DMS153 treated with DMSO at 0.1 percent for 48 hours (cell line): ENCODE results near the gene VCAM1.
"Not testable (repeated sequence)": the region's sequence is repeated elsewhere in the genome, so short reads cannot be mapped to it uniquely, and the experiment has no call there.

Experiments
- DNase-seq: peaks from one replicate; lab custom pipeline; 2025; ENCODE audit not compliant: unreplicated experiment; lab: John Stamatoyannopoulos, UW

The VCAM1 gene, protein sequence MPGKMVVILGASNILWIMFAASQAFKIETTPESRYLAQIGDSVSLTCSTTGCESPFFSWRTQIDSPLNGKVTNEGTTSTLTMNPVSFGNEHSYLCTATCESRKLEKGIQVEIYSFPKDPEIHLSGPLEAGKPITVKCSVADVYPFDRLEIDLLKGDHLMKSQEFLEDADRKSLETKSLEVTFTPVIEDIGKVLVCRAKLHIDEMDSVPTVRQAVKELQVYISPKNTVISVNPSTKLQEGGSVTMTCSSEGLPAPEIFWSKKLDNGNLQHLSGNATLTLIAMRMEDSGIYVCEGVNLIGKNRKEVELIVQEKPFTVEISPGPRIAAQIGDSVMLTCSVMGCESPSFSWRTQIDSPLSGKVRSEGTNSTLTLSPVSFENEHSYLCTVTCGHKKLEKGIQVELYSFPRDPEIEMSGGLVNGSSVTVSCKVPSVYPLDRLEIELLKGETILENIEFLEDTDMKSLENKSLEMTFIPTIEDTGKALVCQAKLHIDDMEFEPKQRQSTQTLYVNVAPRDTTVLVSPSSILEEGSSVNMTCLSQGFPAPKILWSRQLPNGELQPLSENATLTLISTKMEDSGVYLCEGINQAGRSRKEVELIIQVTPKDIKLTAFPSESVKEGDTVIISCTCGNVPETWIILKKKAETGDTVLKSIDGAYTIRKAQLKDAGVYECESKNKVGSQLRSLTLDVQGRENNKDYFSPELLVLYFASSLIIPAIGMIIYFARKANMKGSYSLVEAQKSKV

GRCh38 chr1:100719490-100719889 lies at the start of gene VCAM1:
TSS of gene VCAM1 (plus strand) at chr1:100719742. CDS start at chr1:100719861, 119 bp downstream.
- DNase-seq, result no peak

DNA sequence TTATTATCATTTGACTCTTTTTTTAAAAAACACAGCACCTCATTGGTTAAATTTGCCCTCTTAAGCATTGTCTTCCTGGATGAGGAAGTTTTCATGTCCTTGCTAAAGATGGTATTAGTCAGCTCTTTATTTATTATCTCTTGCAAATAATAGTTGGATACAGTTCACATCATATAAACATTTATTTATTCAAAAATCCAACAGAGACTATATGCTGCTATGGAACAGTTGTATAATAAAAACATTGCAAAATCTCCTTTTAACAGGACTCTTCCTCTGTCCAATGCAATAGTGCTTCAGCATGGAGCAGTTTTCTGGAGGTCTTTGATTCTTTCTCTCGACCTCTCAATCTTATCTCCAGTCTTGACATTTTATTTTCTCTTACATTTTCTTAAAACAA lies 49.5 kb upstream of the VCAM1 start:
- DNase-seq, result no peak

DNA sequence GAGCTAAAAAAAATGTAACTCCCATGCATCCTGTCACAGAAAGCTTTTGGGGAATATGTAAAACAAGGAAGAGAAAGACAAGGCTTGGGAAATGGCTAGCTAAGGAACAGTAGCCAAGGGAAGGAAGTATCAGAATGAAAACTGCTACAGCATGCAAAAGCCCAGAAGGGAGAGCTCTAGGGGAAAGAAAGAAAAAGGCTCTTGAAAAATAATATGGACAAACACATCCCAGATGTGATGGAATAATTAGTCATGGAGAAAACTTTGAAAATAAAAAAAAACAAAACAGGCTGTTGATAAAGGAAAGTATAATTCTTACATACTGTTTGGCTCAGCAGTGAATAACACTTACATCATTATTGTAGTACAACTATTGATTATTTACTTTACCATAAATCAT lies 47.9 kb upstream of the VCAM1 start:
- DNase-seq, result no peak

DNA sequence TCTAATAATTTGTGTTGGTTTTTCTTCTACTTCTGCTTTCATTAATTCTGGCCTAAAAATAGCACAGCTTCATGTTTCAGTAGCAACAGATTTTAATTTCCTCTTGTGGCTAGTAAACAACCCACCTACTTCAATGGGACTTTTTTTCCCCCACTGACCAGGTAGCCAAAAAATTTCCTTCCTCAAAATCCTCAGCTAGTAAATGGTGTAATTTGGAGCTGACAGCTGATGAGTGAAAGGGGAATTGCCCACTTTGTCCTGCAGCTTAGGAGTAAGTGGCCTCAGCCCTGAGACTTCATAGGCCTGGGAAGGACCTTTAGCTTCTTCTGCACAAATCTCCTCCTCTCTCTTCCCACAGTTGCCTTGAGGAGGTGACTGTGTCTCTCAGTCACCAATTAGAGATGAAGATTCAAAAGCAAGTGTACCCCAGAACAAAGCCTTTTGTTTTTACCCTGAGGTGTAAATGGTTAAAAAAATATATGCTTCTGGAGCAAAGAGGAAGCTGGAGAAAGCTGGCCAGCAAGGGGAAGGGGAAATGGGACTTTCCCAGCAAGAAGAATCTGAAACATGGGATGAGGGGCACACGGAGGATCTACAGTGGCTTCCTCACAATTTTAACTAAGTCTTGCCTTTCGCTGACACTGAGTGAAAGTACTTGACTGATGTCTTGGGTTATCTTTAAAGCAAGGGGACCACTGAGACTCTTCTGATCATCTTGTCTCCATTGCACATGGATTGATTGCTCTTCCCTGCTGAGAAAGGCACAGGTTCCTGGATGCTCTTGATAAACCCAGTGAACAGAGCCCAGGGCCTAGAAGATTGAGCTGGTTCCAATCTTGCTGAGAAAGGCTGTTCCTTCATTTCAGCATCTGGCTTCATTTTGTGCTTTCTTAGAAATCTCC lies 35.8 kb upstream of the VCAM1 start:
- no peak for DNase-seq

GRCh38 chr1:100699744-100700143 lies 19.8 kb upstream of the VCAM1 start:
- DNase-seq, result no peak

- DNase-seq, result no peak
These were observed 19.0 kb upstream of the VCAM1 start for GRCh38 chr1:100700586-100700985.

- no peak for DNase-seq
These were observed 16.5 kb upstream of the VCAM1 start for GRCh38 chr1:100703052-100703451.

- DNase-seq, result no peak
These were observed 15.8 kb upstream of the VCAM1 start for GRCh38 chr1:100703716-100704115.

DNA sequence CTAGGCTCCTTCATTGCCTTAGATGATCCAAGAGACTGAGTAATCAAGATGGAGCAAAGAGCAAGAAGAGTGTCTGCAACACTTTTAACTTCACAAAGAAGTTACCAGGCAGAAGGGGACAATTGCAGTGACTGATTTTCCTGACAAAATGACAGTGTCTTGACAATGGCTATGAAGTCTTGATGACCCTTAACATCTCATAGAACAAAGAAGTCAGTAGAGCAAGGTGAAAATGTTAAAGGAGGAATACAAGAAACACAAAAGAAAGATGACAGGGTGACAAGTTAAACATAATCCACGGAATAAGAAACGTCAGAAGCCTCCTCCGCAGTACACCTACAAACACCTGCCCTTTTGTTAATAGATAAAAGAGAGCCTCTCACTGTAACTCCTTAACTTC lies 15.1 kb upstream of the VCAM1 start:
- DNase-seq, result no peak

GRCh38 chr1:100706296-100706695 lies 13.2 kb upstream of the VCAM1 start:
- DNase-seq, result no peak

DNA sequence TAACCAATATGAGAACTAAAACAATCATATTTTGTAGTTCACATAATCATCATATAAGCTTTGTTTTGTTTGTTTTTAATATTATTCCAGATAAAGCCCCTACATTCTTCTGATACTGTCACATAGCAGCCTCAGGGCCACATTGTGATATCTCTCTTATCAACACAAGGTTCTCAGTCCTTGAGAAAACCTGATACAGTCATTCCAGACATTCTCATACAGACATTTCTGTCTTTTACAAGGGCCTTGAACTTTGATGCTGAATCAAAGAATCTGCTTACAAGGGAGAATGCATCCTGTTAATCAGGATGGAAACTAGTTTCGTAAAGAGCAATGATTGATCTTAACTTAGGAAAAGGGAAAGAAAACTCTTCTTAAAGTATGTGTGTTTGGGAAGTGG lies 12.7 kb upstream of the VCAM1 start:
- DNase-seq, result no peak

GRCh38 chr1:100708476-100709062 lies 11.0 kb upstream of the VCAM1 start:
- no peak for DNase-seq

- DNase-seq, result no peak
These were observed 8.4 kb upstream of the VCAM1 start for GRCh38 chr1:100710906-100711682.

GRCh38 chr1:100713027-100713426 lies 6.5 kb upstream of the VCAM1 start:
- DNase-seq, result not testable (repeated sequence)

- DNase-seq, result no peak
These were observed 5.9 kb upstream of the VCAM1 start for GRCh38 chr1:100713626-100714025.

GRCh38 chr1:100714599-100714998 lies 4.9 kb upstream of the VCAM1 start:
- DNase-seq, result no peak

- DNase-seq, result no peak
These were observed 2.3 kb upstream of the VCAM1 start for GRCh38 chr1:100717218-100717617.

DNA sequence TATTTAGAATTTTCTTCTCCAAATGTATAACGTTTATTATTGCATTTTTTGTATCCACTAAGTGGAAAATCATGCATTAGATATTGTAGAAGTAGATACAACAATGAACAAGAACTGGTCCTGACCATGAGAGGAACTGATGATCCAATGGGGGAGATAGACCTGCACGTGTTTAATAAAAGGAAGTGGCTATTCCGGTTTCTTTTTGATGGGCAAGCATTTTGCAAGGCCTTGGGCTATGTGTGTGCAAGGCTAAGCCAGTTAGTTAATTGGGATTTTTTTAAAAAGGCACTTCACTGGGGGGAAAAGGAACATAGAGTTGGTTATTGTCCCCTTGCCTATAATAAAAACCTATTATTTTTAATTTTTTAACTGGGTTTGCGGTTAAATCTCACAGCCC lies 961 bp upstream of the VCAM1 start:
- DNase-seq, result no peak

DNA sequence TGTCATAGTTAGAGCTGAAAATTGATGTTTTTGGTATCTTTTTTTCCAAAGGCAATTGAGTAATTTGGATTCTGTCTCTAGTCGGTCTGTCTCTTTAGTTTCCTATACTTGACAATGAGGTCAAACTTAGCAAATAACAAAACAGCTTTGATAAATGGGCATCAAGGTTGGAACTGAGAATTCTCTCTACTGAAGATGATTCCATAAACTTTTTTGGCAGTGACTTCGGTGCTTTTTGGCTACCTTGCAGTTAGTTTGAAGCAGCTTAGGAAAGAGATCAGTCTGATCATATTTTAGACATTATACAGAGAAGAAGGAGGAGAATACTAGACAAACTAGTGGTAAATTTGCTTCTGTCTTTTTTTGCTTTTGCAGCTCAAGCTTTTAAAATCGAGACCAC lies 559 bp downstream of the VCAM1 start:
- no peak for DNase-seq

- DNase-seq, result no peak
These were observed 1.2 kb downstream of the VCAM1 start for GRCh38 chr1:100720751-100721150.
